H9 (cell line): ENCODE results near the gene TPPP3. TPM values are rescaled to one million over a fixed set of nuclear protein-coding genes. Genes with fewer than 3 reads are reported as not detected.

Source experiments
- DNase-seq: peaks from one replicate; pipeline ENCODE4 v3.0.0-alpha.2; 2017
- H2AFZ ChIP-seq: one replicate; pipeline ENCODE4 v1.6.1; 2013; ENCODE audit warnings: mild to moderate bottlenecking, low read length, control low read depth, moderate library complexity
- H2AK5ac ChIP-seq: 2 replicates; pipeline ENCODE4 v1.6.1; 2013; ENCODE audit warnings: low read length, control low read depth, mixed read lengths; ENCODE audit not compliant: insufficient read length
- H2BK120ac ChIP-seq: one replicate; pipeline ENCODE4 v1.6.1; 2013; ENCODE audit warnings: low read depth, mild to moderate bottlenecking, low read length, control low read depth, inconsistent platforms; ENCODE audit not compliant: poor library complexity, severe bottlenecking
- H2BK12ac ChIP-seq: 2 replicates; pipeline ENCODE4 v1.6.1; 2013; ENCODE audit warnings: low read length, control low read depth, mixed read lengths, low read depth; ENCODE audit not compliant: insufficient read length
- H2BK15ac ChIP-seq: 2 replicates; pipeline ENCODE4 v1.6.1; 2013; ENCODE audit warnings: low read depth, low read length, control low read depth
- H2BK20ac ChIP-seq: one replicate; pipeline ENCODE4 v1.6.1; 2013; ENCODE audit warnings: low read depth, mild to moderate bottlenecking, low read length, control low read depth, inconsistent platforms; ENCODE audit not compliant: poor library complexity, severe bottlenecking
- H2BK5ac ChIP-seq: 2 replicates; pipeline ENCODE4 v1.6.1; 2013; ENCODE audit warnings: low read length, control low read depth, mixed read lengths; ENCODE audit not compliant: insufficient read length
- H3K14ac ChIP-seq: 2 replicates; pipeline ENCODE4 v1.6.1; 2013; ENCODE audit warnings: low read length, control low read depth; ENCODE audit not compliant: insufficient read depth
- H3K18ac ChIP-seq: 2 replicates; pipeline ENCODE4 v1.6.1; 2013; ENCODE audit warnings: low read depth, mild to moderate bottlenecking, mixed read lengths, low read length, control low read depth; ENCODE audit not compliant: insufficient read length
- H3K23ac ChIP-seq: 2 replicates; pipeline ENCODE4 v1.6.1; 2013; ENCODE audit warnings: low read length, control low read depth, mixed read lengths, low read depth; ENCODE audit not compliant: insufficient read length
- H3K23me2 ChIP-seq: 2 replicates; pipeline ENCODE4 v1.6.1; 2013; ENCODE audit warnings: low read depth, mild to moderate bottlenecking, mixed read lengths, low read length, control low read depth; ENCODE audit not compliant: insufficient read length, poor library complexity, severe bottlenecking
- H3K27ac ChIP-seq: 2 replicates; pipeline ENCODE4 v1.5.1; 2013; ENCODE audit warnings: low read length, control low read depth, mixed read lengths, low read depth; ENCODE audit not compliant: insufficient read length
- H3K27me3 ChIP-seq: 2 replicates; pipeline ENCODE4 v1.6.1; 2013; ENCODE audit warnings: low read length, control low read depth, inconsistent platforms; ENCODE audit not compliant: insufficient read depth
- H3K4ac ChIP-seq: 2 replicates; pipeline ENCODE4 v1.6.1; 2013; ENCODE audit warnings: low read depth, mild to moderate bottlenecking, control low read depth, inconsistent platforms, low read length, moderate library complexity
- H3K4me1 ChIP-seq: 2 replicates; pipeline ENCODE4 v1.6.1; 2013; ENCODE audit warnings: low read length, control low read depth, inconsistent platforms; ENCODE audit not compliant: insufficient read depth
- H3K4me2 ChIP-seq: 2 replicates; pipeline ENCODE4 v1.6.1; 2013; ENCODE audit warnings: low read length, control low read depth, mixed read lengths; ENCODE audit not compliant: insufficient read length, insufficient read depth
- H3K56ac ChIP-seq: 2 replicates; pipeline ENCODE4 v1.6.1; 2013; ENCODE audit warnings: low read depth, mild to moderate bottlenecking, mixed read lengths, low read length, control low read depth; ENCODE audit not compliant: insufficient read length
- H3K79me1 ChIP-seq: 2 replicates; pipeline ENCODE4 v1.6.1; 2013; ENCODE audit warnings: low read depth, mild to moderate bottlenecking, moderate library complexity, low read length, control low read depth, inconsistent platforms; ENCODE audit not compliant: insufficient read depth, poor library complexity, severe bottlenecking
- H3K79me2 ChIP-seq: 2 replicates; pipeline ENCODE4 v1.6.1; 2013; ENCODE audit warnings: low read length, control low read depth, inconsistent platforms; ENCODE audit not compliant: insufficient read depth
- H3K9ac ChIP-seq: 2 replicates; pipeline ENCODE4 v1.6.1; 2013; ENCODE audit warnings: low read length, control low read depth, mixed read lengths; ENCODE audit not compliant: insufficient read length; ENCODE audit errors: extremely low read depth
- H3K9me3 ChIP-seq: one replicate; pipeline ENCODE4 v1.6.1; 2013; ENCODE audit warnings: low read depth, low read length, inconsistent platforms; ENCODE audit not compliant: control insufficient read depth
- H3T11ph ChIP-seq: one replicate; pipeline ENCODE4 v1.6.1; 2013; ENCODE audit warnings: mild to moderate bottlenecking, low read length, control low read depth, inconsistent platforms
- H4K20me1 ChIP-seq: one replicate; pipeline ENCODE4 v1.6.1; 2013; ENCODE audit not compliant: control insufficient read depth, insufficient read length, insufficient read depth
- H4K5ac ChIP-seq: 2 replicates; pipeline ENCODE4 v1.6.1; 2013; ENCODE audit warnings: low read depth, mild to moderate bottlenecking, mixed read lengths, low read length, control low read depth; ENCODE audit not compliant: insufficient read length
- H4K8ac ChIP-seq: replicated peaks from 2 replicates; pipeline ENCODE4 v1.6.1; 2013; ENCODE audit warnings: low read length, control low read depth, mixed read lengths, low read depth; ENCODE audit not compliant: insufficient read length
- H4K91ac ChIP-seq: 2 replicates; pipeline ENCODE4 v1.6.1; 2013; ENCODE audit warnings: low read depth, mild to moderate bottlenecking, moderate library complexity, mixed read lengths, low read length, control low read depth; ENCODE audit not compliant: insufficient read length
- H3K27ac Mint-ChIP-seq, 3 experiments: 2 replicates in 2 of 3; 3 replicates in 1 of 3; pipeline ENCODE4 v1.8.0; 2020 to 2021; ENCODE audit warnings: mixed read lengths in 3 of 3, mild to moderate bottlenecking in 1 of 3, moderate library complexity in 1 of 3
- H3K27me3 Mint-ChIP-seq: 2 replicates; pipeline ENCODE4 v1.8.0; 2021; ENCODE audit warnings: low read depth, mild to moderate bottlenecking, moderate library complexity, mixed read lengths
- H3K36me3 Mint-ChIP-seq, 3 experiments: 2 replicates in 2 of 3; 3 replicates in 1 of 3; pipeline ENCODE4 v1.8.0; 2020 to 2021; ENCODE audit warnings: low read depth in 3 of 3, mixed read lengths in 3 of 3; ENCODE audit not compliant: insufficient read depth in 1 of 3
- H3K4me1 Mint-ChIP-seq, 2 experiments: 2 replicates each; pipeline ENCODE4 v1.8.0; 2020; ENCODE audit warnings: mixed read lengths in 2 of 2
- H3K4me3 Mint-ChIP-seq, 2 experiments: 2 replicates in 1 of 2; 3 replicates in 1 of 2; pipeline ENCODE4 v1.8.0; 2020 to 2021; ENCODE audit warnings: mild to moderate bottlenecking in 2 of 2, mixed read lengths in 2 of 2, moderate library complexity in 1 of 2
- H3K9me3 Mint-ChIP-seq, 2 experiments: 2 replicates in 1 of 2; 3 replicates in 1 of 2; pipeline ENCODE4 v1.8.0; 2020; ENCODE audit warnings: mild to moderate bottlenecking in 2 of 2, mixed read lengths in 2 of 2, moderate library complexity in 1 of 2
- WGBS: extraction: QIAGEN DNeasy Blood & Tissue Kit; methylation state at CpG from one replicate; pipeline ENCODE4 v1.1.7; 2013; ENCODE audit warnings: missing lambda C conversion rate, low lambda C conversion rate, mixed read lengths; ENCODE audit not compliant: insufficient read length; ENCODE audit errors: extremely low coverage; 5-methylcytosine and 5-hydroxymethylcytosine counted together
- total RNA-seq: library from RNA; stranded (reverse); gene quantifications from 2 replicates; pipeline ENCODE4 v1.2.1, GENCODE V29; 2021
- TF ChIP-seq, protein P1 (sequence below): fragments of 200-600 bp; sonication (generic); conservative IDR thresholded peaks from 3 replicates; pipeline ENCODE4 v1.8.0; 2021; ENCODE audit warnings: antibody characterized with exemption, mild to moderate bottlenecking

Gene TPPP3
- total RNA-seq, 1 experiment from 2014 or later = 0.79 TPM

DNA sequence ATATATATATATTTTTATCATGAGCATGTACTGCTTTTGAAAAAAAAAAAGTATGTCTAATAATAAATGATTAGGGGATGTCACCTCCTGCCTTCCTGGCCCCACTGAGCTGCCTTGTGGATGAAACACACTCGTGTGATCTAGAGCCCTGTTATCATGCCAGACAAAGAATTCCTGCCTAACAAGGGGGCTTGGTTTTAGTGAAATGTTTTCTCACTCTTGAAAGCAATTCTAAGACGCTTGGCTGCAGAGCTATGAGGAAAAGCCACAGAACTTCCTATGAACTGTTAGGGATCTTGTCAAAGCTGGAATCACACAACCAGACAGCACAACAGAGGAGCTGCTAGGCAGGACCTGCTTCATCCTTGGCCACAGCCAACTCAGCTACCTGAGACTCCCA lies 19.0 kb upstream of the TPPP3 start:
- Histone ChIP-seq H3K4me2 (no peak overlapping the region), H3K79me1 (no peaks in the 10 kb centered on the region), H3K79me2 (no peaks in the 10 kb centered on the region), H3K4ac (no peak overlapping the region), H3K23ac (no peak overlapping the region), H2BK5ac (no peak overlapping the region), H2BK15ac (no peak overlapping the region), H3K9ac (no peak overlapping the region), H4K91ac (no peak overlapping the region), H2BK120ac (no peak overlapping the region), H4K5ac (no peak overlapping the region), H2AK5ac (no peak overlapping the region), H3K56ac (no peak overlapping the region), H3K27ac (no peak overlapping the region), H2BK12ac (no peak overlapping the region), H3K14ac (no peak overlapping the region), H4K8ac (no peak overlapping the region), H3K4me1 (peaks cover 8% of the 10 kb centered on the region; the same call in 1 of the 2 replicates), H2BK20ac (no peak overlapping the region), H3K18ac (no peak overlapping the region), H3K23me2 (peaks cover 11% of the 10 kb centered on the region), H3K9me3 (no peaks in the 10 kb centered on the region), H4K20me1 (no peaks in the 10 kb centered on the region), H3T11ph (no peak overlapping the region), H2AFZ (no peak overlapping the region), H3K27me3 (no peaks in the 10 kb centered on the region)
- Mint-ChIP-seq H3K4me1 (peaks cover 33 to 35% of the 10 kb centered on the region in 2 experiments), H3K4me3 (no peak overlapping the region), H3K27ac (no peak overlapping the region), H3K9me3 (no peaks in the 10 kb centered on the region), H3K36me3 (peaks cover 0 to 2% (median 0%) of the 10 kb centered on the region in 3 experiments; a peak in 2 of 7 replicates), H3K27me3 (peaks cover 7% of the 10 kb centered on the region)
- no peak for DNase-seq
- no CpG with 5 or more reads among the region's 2 CpGs for WGBS
- TF ChIP-seq, protein P1, sequence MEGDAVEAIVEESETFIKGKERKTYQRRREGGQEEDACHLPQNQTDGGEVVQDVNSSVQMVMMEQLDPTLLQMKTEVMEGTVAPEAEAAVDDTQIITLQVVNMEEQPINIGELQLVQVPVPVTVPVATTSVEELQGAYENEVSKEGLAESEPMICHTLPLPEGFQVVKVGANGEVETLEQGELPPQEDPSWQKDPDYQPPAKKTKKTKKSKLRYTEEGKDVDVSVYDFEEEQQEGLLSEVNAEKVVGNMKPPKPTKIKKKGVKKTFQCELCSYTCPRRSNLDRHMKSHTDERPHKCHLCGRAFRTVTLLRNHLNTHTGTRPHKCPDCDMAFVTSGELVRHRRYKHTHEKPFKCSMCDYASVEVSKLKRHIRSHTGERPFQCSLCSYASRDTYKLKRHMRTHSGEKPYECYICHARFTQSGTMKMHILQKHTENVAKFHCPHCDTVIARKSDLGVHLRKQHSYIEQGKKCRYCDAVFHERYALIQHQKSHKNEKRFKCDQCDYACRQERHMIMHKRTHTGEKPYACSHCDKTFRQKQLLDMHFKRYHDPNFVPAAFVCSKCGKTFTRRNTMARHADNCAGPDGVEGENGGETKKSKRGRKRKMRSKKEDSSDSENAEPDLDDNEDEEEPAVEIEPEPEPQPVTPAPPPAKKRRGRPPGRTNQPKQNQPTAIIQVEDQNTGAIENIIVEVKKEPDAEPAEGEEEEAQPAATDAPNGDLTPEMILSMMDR = no peak
